IMR-90 (cell line): ENCODE measurements around the gene DSCAM. TPM values are rescaled to one million over a fixed set of nuclear protein-coding genes. Genes with fewer than 3 reads are reported as not detected.

Source experiments
- ATAC-seq: fragments of 200-7000 bp; cut with Tn5 transposase; 2 replicates; pipeline ENCODE4 v1.9.1; 2020; ENCODE audit warnings: low read depth, mild to moderate bottlenecking, moderate library complexity
- BruUV-seq: library from RNA; stranded (reverse); fragments of 400-500 nt; replicated peaks from 2 replicates; lab custom pipeline; 2021; lab: Mats Ljungman, UMichigan
- CTCF ChIA-PET: fragments of 300-600 bp; formaldehyde crosslinking; extraction: SDS; loops from one replicate; lab custom pipeline; 2021; ENCODE audit warnings: antibody characterized with exemption; lab: Yijun Ruan, JAX
- POLR2A ChIA-PET: fragments of 300-600 bp; sonication (Branson Sonifier 250); formaldehyde crosslinking; loops from one replicate; lab custom pipeline; 2022; ENCODE audit warnings: antibody characterized with exemption; ENCODE audit not compliant: unreplicated experiment; lab: Charles Lee
- DNase-seq: peaks from one replicate; pipeline ENCODE4 v3.0.0; 2013
- H2AFZ ChIP-seq: replicated peaks from 2 replicates; pipeline ENCODE3; 2013; ENCODE audit warnings: low read length, mild to moderate bottlenecking; ENCODE audit not compliant: poor library complexity
- H2AK5ac ChIP-seq: 2 replicates; pipeline ENCODE4 v1.6.1; 2013; ENCODE audit warnings: low read depth, low read length, inconsistent platforms
- H2AK9ac ChIP-seq: replicated peaks from 2 replicates; pipeline ENCODE3; 2013; ENCODE audit warnings: mild to moderate bottlenecking, low read depth, low read length, moderate library complexity; ENCODE audit not compliant: poor library complexity
- H2BK120ac ChIP-seq: 2 replicates; pipeline ENCODE4 v1.6.1; 2013; ENCODE audit warnings: low read depth, low read length, inconsistent platforms
- H2BK15ac ChIP-seq: 3 replicates; pipeline ENCODE4 v1.6.1; 2013; ENCODE audit warnings: low read depth, low read length, inconsistent platforms
- H2BK20ac ChIP-seq: 2 replicates; pipeline ENCODE4 v1.6.1; 2013; ENCODE audit warnings: low read depth, mild to moderate bottlenecking, inconsistent platforms, low read length, moderate library complexity
- H2BK5ac ChIP-seq: 2 replicates; pipeline ENCODE4 v1.6.1; 2013; ENCODE audit warnings: mild to moderate bottlenecking, low read depth, low read length, inconsistent platforms; ENCODE audit not compliant: poor library complexity, severe bottlenecking
- H3K14ac ChIP-seq: replicated peaks from 2 replicates; pipeline ENCODE4 v1.6.1; 2013; ENCODE audit warnings: low read depth, low read length, inconsistent platforms
- H3K18ac ChIP-seq: 2 replicates; pipeline ENCODE4 v1.6.1; 2013; ENCODE audit warnings: low read depth, low read length, control low read depth
- H3K23ac ChIP-seq: 2 replicates; pipeline ENCODE4 v1.6.1; 2013; ENCODE audit warnings: low read depth, low read length, inconsistent platforms
- H3K27ac ChIP-seq: 2 replicates; pipeline ENCODE4 v1.5.1; 2013; ENCODE audit warnings: mild to moderate bottlenecking, control low read depth, low read length; ENCODE audit not compliant: insufficient read depth
- H3K27me3 ChIP-seq: 2 replicates; pipeline ENCODE4 v1.6.1; 2013; ENCODE audit warnings: low read length; ENCODE audit not compliant: control insufficient read depth, insufficient read depth
- H3K36me3 ChIP-seq: 2 replicates; pipeline ENCODE4 v1.6.1; 2013; ENCODE audit warnings: low read length, mixed read lengths; ENCODE audit not compliant: control insufficient read depth, insufficient read depth
- H3K4ac ChIP-seq: 2 replicates; pipeline ENCODE4 v1.6.1; 2013; ENCODE audit warnings: low read depth, low read length, inconsistent platforms
- H3K4me1 ChIP-seq: 2 replicates; pipeline ENCODE4 v1.6.1; 2013; ENCODE audit warnings: low read length, mixed read lengths; ENCODE audit not compliant: control insufficient read depth, insufficient read depth
- H3K4me2 ChIP-seq: 2 replicates; pipeline ENCODE4 v1.6.1; 2013; ENCODE audit warnings: low read depth, mild to moderate bottlenecking, control low read depth, low read length, moderate library complexity
- H3K4me3 ChIP-seq: 2 replicates; pipeline ENCODE4 v1.5.1; 2013; ENCODE audit warnings: low read depth, mild to moderate bottlenecking, control low read depth, low read length, moderate library complexity; ENCODE audit not compliant: insufficient read depth
- H3K56ac ChIP-seq: 2 replicates; pipeline ENCODE4 v1.6.1; 2013; ENCODE audit warnings: low read length, inconsistent platforms; ENCODE audit not compliant: insufficient read depth; ENCODE audit errors: extremely low read depth
- H3K79me1 ChIP-seq, 2 experiments: 2 replicates each; pipeline ENCODE4 v1.6.1; 2013; ENCODE audit warnings: low read length in 2 of 2, inconsistent platforms in 1 of 2, low read depth in 1 of 2
- H3K9ac ChIP-seq: 2 replicates; pipeline ENCODE4 v1.6.1; 2013; ENCODE audit warnings: low read depth, low read length, control low read depth
- H3K9me1 ChIP-seq: 2 replicates; pipeline ENCODE4 v1.6.1; 2013; ENCODE audit warnings: low read length, inconsistent platforms; ENCODE audit not compliant: insufficient read depth
- H3K9me3 ChIP-seq: 2 replicates; pipeline ENCODE4 v1.6.1; 2013; ENCODE audit warnings: low read length; ENCODE audit not compliant: control insufficient read depth, insufficient read depth
- H4K20me1 ChIP-seq: 2 replicates; pipeline ENCODE4 v1.6.1; 2013; ENCODE audit warnings: low read length, inconsistent platforms; ENCODE audit not compliant: insufficient read depth
- H4K5ac ChIP-seq: 2 replicates; pipeline ENCODE4 v1.6.1; 2013; ENCODE audit warnings: mild to moderate bottlenecking, low read depth, low read length, control low read depth
- H4K8ac ChIP-seq, 2 experiments: 2 replicates each; pipeline ENCODE4 v1.6.1; 2013; ENCODE audit warnings: low read depth in 2 of 2, low read length in 2 of 2, control low read depth in 1 of 2, inconsistent platforms in 1 of 2
- H4K91ac ChIP-seq: 2 replicates; pipeline ENCODE4 v1.6.1; 2013; ENCODE audit warnings: low read depth, low read length, inconsistent platforms; ENCODE audit not compliant: insufficient read depth
- BHLHE40 ChIP-seq: fragments of 150-350 bp; IDR thresholded peaks from 2 replicates; pipeline ENCODE4 v1.6.1; 2016; ENCODE audit warnings: mild to moderate bottlenecking, low read depth, low read length
- CEBPB ChIP-seq: IDR thresholded peaks from 2 replicates; pipeline ENCODE4 v1.6.1; 2012; ENCODE audit warnings: low read depth, low read length, improper control_type of control experiment
- ELK1 ChIP-seq: fragments of 150-350 bp; IDR thresholded peaks from 2 replicates; pipeline ENCODE4 v1.6.1; 2016; ENCODE audit warnings: low read depth, mild to moderate bottlenecking, low read length, moderate library complexity, borderline replicate concordance
- MAZ ChIP-seq: IDR thresholded peaks from 2 replicates; pipeline ENCODE4 v1.6.1; 2012; ENCODE audit warnings: low read depth, mild to moderate bottlenecking, low read length, improper control_type of control experiment, moderate library complexity, borderline replicate concordance
- MXI1 ChIP-seq: IDR thresholded peaks from 2 replicates; pipeline ENCODE4 v1.6.1; 2012; ENCODE audit warnings: low read depth, mild to moderate bottlenecking, low read length, moderate library complexity, borderline replicate concordance
- NFE2L2 ChIP-seq: fragments of 150-350 bp; IDR thresholded peaks from 2 replicates; pipeline ENCODE4 v1.6.1; 2016; ENCODE audit warnings: low read depth, mild to moderate bottlenecking, low read length
- POLR2A ChIP-seq: IDR thresholded peaks from 2 replicates; pipeline ENCODE4 v1.6.1; 2012; ENCODE audit warnings: mild to moderate bottlenecking, low read depth, low read length
- RAD21 ChIP-seq: IDR thresholded peaks from 2 replicates; pipeline ENCODE4 v1.6.1; 2012; ENCODE audit warnings: low read length, improper control_type of control experiment
- RCOR1 ChIP-seq: IDR thresholded peaks from 2 replicates; pipeline ENCODE4 v1.6.1; 2012; ENCODE audit warnings: mild to moderate bottlenecking, low read length, improper control_type of control experiment; ENCODE audit not compliant: insufficient replicate concordance
- SMC3 ChIP-seq: fragments of 150-350 bp; IDR thresholded peaks from 2 replicates; pipeline ENCODE4 v1.6.1; 2016; ENCODE audit warnings: low read depth, mild to moderate bottlenecking, antibody characterized with exemption, low read length, moderate library complexity
- USF2 ChIP-seq: fragments of 150-350 bp; IDR thresholded peaks from 2 replicates; pipeline ENCODE4 v1.6.1; 2017; ENCODE audit warnings: mild to moderate bottlenecking, antibody characterized with exemption, low read length, low read depth
- WGBS, 2 experiments: methylation state at CpG; one replicate each; pipeline versions ENCODE4 v1.1.5 to v1.1.7; 2013; ENCODE audit warnings: missing lambda C conversion rate in 2 of 2; ENCODE audit not compliant: insufficient read length in 1 of 2; ENCODE audit errors: extremely low coverage in 2 of 2; 5-methylcytosine and 5-hydroxymethylcytosine counted together
- dilution Hi-C: fragments of 300-500 bp; cut with HindIII; formaldehyde crosslinking; loops from one replicate; pipeline ENCODE4 v1.14.3; 2018; ENCODE audit warnings: low sequenced_read_pairs; ENCODE audit not compliant: unreplicated experiment
- in situ Hi-C: fragments of 300-500 bp; cut with MboI; formaldehyde crosslinking; loops from 3 replicates; pipeline ENCODE4 v1.14.3; 2019; ENCODE audit warnings: low sequenced_read_pairs, inconsistent platforms, mixed read lengths
- intact Hi-C: fragments of 100-400 bp; cut with micrococcal nuclease; formaldehyde crosslinking; loops from 2 replicates; pipeline ENCODE4 v1.10.0; 2022
- polyA plus RNA-seq, 3 experiments: library from polyadenylated mRNA; depleted of rRNA; stranded (reverse); fragments of >200 nt; gene quantifications; 2 replicates each; pipeline ENCODE4 v1.2.3, GENCODE V29; 2012; ENCODE audit warnings: low replicate concordance in 1 of 3
- total RNA-seq: library from RNA; depleted of rRNA; stranded (reverse); fragments of >200 nt; gene quantifications from 2 replicates; pipeline ENCODE4 v1.2.3, GENCODE V29; 2012

The DSCAM gene
- total and polyA plus RNA-seq, 2 of the 4 experiments (the other 2 are of a cell fraction): under 0.01 to 0.02 TPM

GRCh38 chr21:40658311-40658710, 188.6 kb downstream of the DSCAM start:
- ChIA-PET POLR2A (no interaction called here), CTCF (no interaction called here)
- no peak overlapping the region for H3K4me3 ChIP-seq
- no peak overlapping the region for H3K56ac ChIP-seq
- H3K9me1 ChIP-seq: no peaks in the 10 kb centered on the region
- no peak overlapping the region for H4K5ac ChIP-seq
- H3K4me2 ChIP-seq: no peak overlapping the region
- no peak for DNase-seq
- no peaks in the 10 kb centered on the region for H3K36me3 ChIP-seq
- no TSS peak for BruUV-seq
- H4K8ac ChIP-seq: no peak overlapping the region
- H2BK15ac ChIP-seq: no peak overlapping the region
- in situ Hi-C loops (loop anchor here (25.0 kb wide), 1 partner anchor 104 kb away; no protein-coding TSS in a partner anchor), intact Hi-C loops (no loop called here), dilution Hi-C loops (no loop called here)
- no peak overlapping the region for H3K18ac ChIP-seq
- no peak overlapping the region for H2BK5ac ChIP-seq
- no peak overlapping the region for H3K9ac ChIP-seq
- no peak overlapping the region for H4K91ac ChIP-seq
- no peak for ATAC-seq
- H3K9me3 ChIP-seq: peaks cover 16% of the 10 kb centered on the region
- TF ChIP-seq USF2 (no peak), SMC3 (no peak), BHLHE40 (no peak), RCOR1 (no peak), MAZ (no peak), ELK1 (no peak), CEBPB (no peak), NFE2L2 (no peak), RAD21 (no peak), MXI1 (no peak), POLR2A (no peak)
- H3K14ac ChIP-seq: no peak overlapping the region
- no peaks in the 10 kb centered on the region for H3K4me1 ChIP-seq
- H4K20me1 ChIP-seq: no peaks in the 10 kb centered on the region
- no peak overlapping the region for H2AK9ac ChIP-seq
- no peak overlapping the region for H3K23ac ChIP-seq
- H2BK120ac ChIP-seq: no peak overlapping the region
- no peaks in the 10 kb centered on the region for H3K79me1 ChIP-seq
- no peaks in the 10 kb centered on the region for H3K27me3 ChIP-seq
- H2BK20ac ChIP-seq: no peak overlapping the region
- WGBS, 2 experiments: no CpG with 5 or more reads among the region's 3 CpGs
- H3K4ac ChIP-seq: no peak overlapping the region
- no peak overlapping the region for H2AK5ac ChIP-seq
- no peak overlapping the region for H2AFZ ChIP-seq
- H3K27ac ChIP-seq: no peak overlapping the region
